DND-41 (cell line): Measurements from ENCODE around the gene FAM76B.
"Not testable (repeated sequence)": the region's sequence is repeated elsewhere in the genome, so short reads cannot be mapped to it uniquely, and the experiment has no call there.

Experiments used
- EZH2 ChIP-seq: IDR thresholded peaks from 3 replicates; pipeline ENCODE4 v1.6.1; 2012; ENCODE audit warnings: borderline replicate concordance, low read depth, mild to moderate bottlenecking, moderate library complexity, low read length, inconsistent platforms; ENCODE audit not compliant: severe bottlenecking
- TF ChIP-seq, protein P1 (sequence below): IDR thresholded peaks from 2 replicates; pipeline ENCODE4 v1.5.1; 2012; ENCODE audit warnings: borderline replicate concordance, low read length, moderate library complexity, mild to moderate bottlenecking; ENCODE audit not compliant: poor library complexity, severe bottlenecking; ENCODE audit errors: extremely low read depth

DNA sequence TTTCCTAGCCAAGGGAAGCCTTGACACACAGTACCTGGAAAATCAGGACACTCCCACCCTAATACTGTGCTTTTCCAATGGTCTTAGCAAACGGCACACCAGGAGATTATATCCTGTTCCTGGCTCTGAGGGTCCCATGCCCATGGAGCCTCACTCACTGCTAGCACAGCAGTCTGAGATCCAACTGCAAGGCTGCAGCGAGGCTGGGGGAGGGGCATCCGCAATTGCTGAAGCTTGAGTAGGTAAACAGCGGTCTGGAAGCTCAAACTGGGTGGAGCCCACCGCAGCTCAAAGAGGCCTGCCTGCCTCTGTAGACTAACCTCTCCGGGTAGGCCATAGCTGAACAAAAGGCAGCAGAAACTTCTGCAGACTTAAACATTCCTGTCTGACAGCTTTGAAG lies 16.9 kb upstream of the FAM76B start:
- TF ChIP-seq, protein P1, sequence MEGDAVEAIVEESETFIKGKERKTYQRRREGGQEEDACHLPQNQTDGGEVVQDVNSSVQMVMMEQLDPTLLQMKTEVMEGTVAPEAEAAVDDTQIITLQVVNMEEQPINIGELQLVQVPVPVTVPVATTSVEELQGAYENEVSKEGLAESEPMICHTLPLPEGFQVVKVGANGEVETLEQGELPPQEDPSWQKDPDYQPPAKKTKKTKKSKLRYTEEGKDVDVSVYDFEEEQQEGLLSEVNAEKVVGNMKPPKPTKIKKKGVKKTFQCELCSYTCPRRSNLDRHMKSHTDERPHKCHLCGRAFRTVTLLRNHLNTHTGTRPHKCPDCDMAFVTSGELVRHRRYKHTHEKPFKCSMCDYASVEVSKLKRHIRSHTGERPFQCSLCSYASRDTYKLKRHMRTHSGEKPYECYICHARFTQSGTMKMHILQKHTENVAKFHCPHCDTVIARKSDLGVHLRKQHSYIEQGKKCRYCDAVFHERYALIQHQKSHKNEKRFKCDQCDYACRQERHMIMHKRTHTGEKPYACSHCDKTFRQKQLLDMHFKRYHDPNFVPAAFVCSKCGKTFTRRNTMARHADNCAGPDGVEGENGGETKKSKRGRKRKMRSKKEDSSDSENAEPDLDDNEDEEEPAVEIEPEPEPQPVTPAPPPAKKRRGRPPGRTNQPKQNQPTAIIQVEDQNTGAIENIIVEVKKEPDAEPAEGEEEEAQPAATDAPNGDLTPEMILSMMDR: not testable (repeated sequence)
- not testable (repeated sequence) for TF ChIP-seq EZH2
